MM.1S (cell line): ENCODE measurements around the gene ULK1.

Source experiments
- CTCF ChIP-seq: fragments of 300-600 bp; sonication (generic); IDR thresholded peaks from 2 replicates; pipeline ENCODE4 v1.5.1; 2016; ENCODE audit warnings: antibody characterized with exemption, low read length, mixed read lengths
- EZH2 ChIP-seq: fragments of 300-600 bp; sonication (generic); optimal IDR thresholded peaks from 2 replicates; pipeline ENCODE3; 2017; ENCODE audit warnings: low read depth, mild to moderate bottlenecking, antibody characterized with exemption, low read length, mixed read lengths

- no peak for TF ChIP-seq CTCF
- TF ChIP-seq EZH2 = no peak
Measured at GRCh38 chr12:131916306-131917138, 22.1 kb downstream of the ULK1 start.
